ENCODE results near the gene DRG2.

DNA sequence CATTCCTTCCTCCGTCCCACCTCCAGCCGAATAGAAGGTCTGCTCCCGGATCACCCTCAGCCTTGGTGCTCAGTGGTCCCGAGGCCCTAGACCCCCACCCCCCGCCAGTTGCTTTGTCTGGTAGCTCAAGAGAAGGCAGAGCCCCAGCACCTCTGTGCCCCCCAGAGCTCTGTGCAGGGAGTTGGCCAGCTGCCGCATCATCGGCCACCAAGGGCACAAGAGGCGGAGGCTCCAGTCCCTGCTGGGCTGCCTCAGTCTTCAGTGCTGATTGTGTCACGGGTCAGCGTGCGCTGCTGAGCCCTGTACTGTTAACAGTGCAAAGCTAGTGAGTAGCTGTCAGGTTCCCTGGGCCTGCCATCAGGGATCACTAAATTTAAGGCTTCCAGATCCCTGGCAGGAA is 22.2 kb upstream of the DRG2 start:
- TF ChIP-seq, protein P1, sequence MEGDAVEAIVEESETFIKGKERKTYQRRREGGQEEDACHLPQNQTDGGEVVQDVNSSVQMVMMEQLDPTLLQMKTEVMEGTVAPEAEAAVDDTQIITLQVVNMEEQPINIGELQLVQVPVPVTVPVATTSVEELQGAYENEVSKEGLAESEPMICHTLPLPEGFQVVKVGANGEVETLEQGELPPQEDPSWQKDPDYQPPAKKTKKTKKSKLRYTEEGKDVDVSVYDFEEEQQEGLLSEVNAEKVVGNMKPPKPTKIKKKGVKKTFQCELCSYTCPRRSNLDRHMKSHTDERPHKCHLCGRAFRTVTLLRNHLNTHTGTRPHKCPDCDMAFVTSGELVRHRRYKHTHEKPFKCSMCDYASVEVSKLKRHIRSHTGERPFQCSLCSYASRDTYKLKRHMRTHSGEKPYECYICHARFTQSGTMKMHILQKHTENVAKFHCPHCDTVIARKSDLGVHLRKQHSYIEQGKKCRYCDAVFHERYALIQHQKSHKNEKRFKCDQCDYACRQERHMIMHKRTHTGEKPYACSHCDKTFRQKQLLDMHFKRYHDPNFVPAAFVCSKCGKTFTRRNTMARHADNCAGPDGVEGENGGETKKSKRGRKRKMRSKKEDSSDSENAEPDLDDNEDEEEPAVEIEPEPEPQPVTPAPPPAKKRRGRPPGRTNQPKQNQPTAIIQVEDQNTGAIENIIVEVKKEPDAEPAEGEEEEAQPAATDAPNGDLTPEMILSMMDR (IDR thresholded peaks at IDR 0.05) = no peak
- TF ChIP-seq POLR2A (IDR thresholded peaks at IDR 0.05) = no peak
